GM18951 (cell line): ENCODE results near the gene AGTPBP1.
"Not testable (repeated sequence)": the region's sequence is repeated elsewhere in the genome, so short reads cannot be mapped to it uniquely, and the experiment has no call there.

Source experiments
- POLR2A ChIP-seq: IDR thresholded peaks from 4 replicates; pipeline ENCODE4 v1.6.1; 2011; ENCODE audit warnings: mild to moderate bottlenecking; ENCODE audit not compliant: insufficient read length, insufficient read depth; ENCODE audit errors: extremely low read depth
- in situ Hi-C: fragments of 300-500 bp; cut with MboI; formaldehyde crosslinking; loops from one replicate; pipeline ENCODE4 v1.12.0; 2022; ENCODE audit warnings: low sequenced_read_pairs, mixed read lengths, inconsistent platforms; ENCODE audit not compliant: unreplicated experiment

AGTPBP1 gene

GRCh38 chr9:85730916-85731630 is 10.7 kb downstream of the AGTPBP1 start:
- in situ Hi-C loops = no loop called here
- TF ChIP-seq POLR2A = no peak

- in situ Hi-C loops = no loop called here
- no peak for TF ChIP-seq POLR2A
These were observed 11.9 kb downstream of the AGTPBP1 start for GRCh38 chr9:85729882-85730281.

GRCh38 chr9:85727500-85727899 is 14.3 kb downstream of the AGTPBP1 start:
- in situ Hi-C loops = no loop called here
- no peak for TF ChIP-seq POLR2A

- in situ Hi-C loops = no loop called here
- TF ChIP-seq POLR2A = no peak
These were observed 15.0 kb downstream of the AGTPBP1 start for GRCh38 chr9:85726737-85727136.

DNA sequence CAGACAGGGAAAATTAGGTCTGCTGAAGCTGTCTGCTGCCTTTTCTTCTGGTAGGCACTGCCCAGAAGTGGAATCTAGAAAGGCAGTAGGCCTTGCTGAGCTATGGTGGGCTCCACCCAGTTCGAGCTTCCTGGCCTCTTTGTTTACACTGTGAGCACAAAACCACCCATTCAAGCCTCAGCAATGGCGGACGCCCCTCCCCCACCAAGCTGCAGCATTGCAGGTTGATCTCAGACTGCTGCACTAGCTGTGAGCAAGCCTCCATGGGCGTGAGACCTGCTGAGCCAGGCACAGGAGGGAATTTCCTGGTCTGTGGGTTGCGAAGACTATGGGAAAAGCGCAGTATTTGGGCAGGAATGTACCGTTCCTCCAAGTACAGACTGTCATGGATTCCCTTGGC is 18.5 kb downstream of the AGTPBP1 start:
- in situ Hi-C loops = no loop called here
- no peak for TF ChIP-seq POLR2A

DNA sequence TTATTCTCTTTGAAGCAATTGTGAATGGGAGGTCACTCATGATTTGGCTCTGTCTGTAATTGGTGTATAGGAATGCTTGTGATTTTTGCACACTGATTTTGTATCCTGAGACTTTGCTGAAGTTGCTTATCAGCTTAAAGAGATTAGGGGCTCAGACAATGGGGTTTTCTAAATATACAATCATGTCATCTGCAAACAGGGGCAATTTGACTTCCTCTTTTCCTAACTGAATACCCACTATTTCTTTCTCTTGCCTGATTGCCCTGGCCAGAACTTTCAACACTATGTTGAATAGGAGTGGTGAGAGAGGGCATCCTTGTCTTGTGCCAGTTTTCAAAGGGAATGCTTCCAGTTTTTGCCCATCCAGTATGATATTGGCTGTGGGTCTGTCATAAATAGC is 22.3 kb downstream of the AGTPBP1 start:
- in situ Hi-C loops = not testable (repeated sequence)

GRCh38 chr9:85717818-85718217 is 23.9 kb downstream of the AGTPBP1 start:
- in situ Hi-C loops = not testable (repeated sequence)

DNA sequence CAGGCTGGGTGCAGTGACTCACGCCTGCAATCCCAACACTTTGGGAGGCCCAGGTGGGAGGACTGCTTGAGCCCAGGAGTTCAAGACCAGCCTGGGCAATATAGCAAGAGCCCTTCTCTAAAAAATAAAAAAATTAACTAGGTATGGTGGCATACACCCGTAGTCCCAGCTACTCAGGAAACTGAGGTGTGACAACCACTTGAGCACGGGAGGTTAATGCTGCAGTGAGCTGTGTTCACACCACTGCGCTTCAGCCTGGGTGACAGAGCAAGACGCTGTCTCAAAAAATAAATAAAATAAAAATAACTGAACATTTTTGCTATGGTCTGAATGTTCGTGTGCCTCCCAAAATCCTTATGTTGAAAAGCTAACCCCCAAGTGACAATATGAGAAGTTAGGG is 24.5 kb downstream of the AGTPBP1 start:
- TF ChIP-seq POLR2A = no peak
- in situ Hi-C loops = no loop called here

DNA sequence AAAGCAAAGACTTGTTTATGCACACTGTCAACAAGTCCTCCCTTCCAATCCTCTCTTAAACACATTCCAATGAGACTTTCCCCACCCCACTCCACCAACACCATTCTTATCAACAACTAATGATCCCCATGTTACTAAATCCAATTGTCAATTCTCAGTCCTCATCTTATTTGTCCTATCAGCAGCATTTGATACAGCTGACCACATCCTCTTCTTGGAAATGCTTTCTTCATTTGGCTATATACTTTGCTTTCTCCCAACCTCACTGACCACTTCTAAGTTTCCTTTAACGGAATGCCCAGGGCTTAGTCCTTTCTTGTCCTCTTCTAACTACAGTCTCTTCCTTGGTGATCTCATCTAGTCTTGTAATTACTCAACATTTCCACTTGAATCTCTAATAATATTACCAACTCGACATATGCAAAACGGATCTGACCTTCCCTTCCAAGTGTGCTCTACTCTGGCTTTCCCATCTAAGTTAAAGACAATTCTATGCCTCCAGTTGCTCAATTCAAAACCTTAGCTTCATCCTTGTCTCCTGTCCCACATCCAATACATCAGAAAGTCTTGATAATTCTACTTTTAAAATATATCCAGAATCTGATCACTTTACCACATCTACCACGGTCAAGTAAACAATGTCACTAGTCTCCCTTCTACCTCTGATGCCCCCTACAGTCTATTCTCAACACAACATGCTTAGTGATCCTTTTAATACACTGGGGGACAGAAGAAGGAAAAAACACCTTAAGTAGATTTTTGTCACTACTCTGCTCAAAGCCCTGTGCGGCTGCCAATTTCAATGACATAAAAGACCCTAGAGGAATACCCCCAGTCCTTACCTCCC is 25.5 kb downstream of the AGTPBP1 start:
- TF ChIP-seq POLR2A = no peak

DNA sequence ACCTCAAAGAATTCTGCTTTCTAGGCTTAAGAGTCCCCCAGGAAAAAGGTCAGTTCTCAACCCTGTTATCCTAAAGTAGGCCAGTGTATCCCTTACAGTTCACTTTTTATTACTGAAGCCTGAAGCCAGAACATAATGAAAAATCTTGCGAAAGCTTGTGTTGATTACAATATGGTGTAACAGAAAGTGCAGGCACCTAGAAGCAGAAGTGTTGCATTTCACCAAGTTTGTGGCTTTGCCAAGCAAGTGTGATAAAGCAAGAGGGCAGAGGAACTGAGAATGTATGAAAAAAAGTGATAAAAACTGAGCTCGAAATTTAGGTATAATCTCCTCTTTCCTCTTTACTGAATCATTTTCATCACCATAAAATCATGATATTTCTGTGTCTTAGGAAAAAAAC is 26.2 kb downstream of the AGTPBP1 start:
- in situ Hi-C loops = no loop called here
- TF ChIP-seq POLR2A = no peak

More for the DNA sequence above, 25.5 kb downstream of the AGTPBP1 start:
- in situ Hi-C loops = no loop called here

GRCh38 chr9:85713897-85714296 is 27.9 kb downstream of the AGTPBP1 start:
- in situ Hi-C loops = no loop called here
- TF ChIP-seq POLR2A = no peak

DNA sequence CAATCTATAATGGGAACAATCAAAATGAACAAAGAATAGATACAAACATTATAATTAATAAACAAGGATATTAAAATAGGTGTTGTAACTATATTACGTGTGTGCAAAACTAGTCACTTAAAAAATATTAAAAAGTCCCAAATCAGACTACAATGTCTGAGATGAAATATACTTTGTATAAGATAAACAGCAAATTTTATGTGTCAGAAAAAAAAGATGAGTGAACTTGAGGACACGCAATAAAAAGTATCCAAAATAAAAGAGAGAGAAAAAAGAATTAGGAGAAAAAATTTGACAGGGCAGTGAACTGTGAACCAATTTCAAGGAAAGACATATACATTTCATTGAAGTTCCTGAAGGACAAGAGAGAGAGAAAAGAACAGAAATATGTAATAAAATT is 37.0 kb downstream of the AGTPBP1 start:
- in situ Hi-C loops = no loop called here
- no peak for TF ChIP-seq POLR2A

DNA sequence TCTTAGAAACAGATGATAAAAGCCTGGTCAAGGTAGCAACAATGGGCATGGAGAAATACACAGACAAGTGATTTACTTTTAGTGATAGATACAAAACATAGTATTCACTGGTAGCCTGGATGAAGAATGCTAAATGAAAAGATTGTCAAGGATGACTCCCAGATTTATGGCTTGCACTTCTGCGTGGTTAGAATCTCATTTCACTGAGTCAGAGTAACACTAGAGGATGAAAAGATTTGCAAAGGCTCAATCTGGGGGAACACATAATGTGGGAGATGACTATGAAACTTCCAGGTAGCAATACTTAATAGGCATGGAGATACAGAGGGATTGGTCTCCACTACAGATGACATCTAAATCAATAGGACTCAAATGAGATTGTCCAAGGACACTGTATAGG is 38.4 kb downstream of the AGTPBP1 start:
- no peak for TF ChIP-seq POLR2A
- in situ Hi-C loops = no loop called here

GRCh38 chr9:85702726-85703289 is 38.9 kb downstream of the AGTPBP1 start:
- TF ChIP-seq POLR2A = no peak
- in situ Hi-C loops = no loop called here

GRCh38 chr9:85702191-85702590 is 39.6 kb downstream of the AGTPBP1 start:
- TF ChIP-seq POLR2A = no peak
- in situ Hi-C loops = no loop called here
